Activated naive CD8-positive, alpha-beta T cell treated with anti-CD3 and anti-CD28 coated beads for 36 hours (primary cell): Measurements from ENCODE around the gene WWOX. TPM values are rescaled to one million over a fixed set of nuclear protein-coding genes. Genes with fewer than 3 reads are reported as not detected.

Experiments
- DNase-seq: peaks from one replicate; pipeline ENCODE4 v3.0.0; 2021
- H3K27ac Mint-ChIP-seq: one replicate; pipeline ENCODE4 v1.8.0; 2022; ENCODE audit warnings: mild to moderate bottlenecking, moderate library complexity, mixed read lengths
- H3K27me3 Mint-ChIP-seq: one replicate; pipeline ENCODE4 v1.8.0; 2022; ENCODE audit warnings: mild to moderate bottlenecking, mixed read lengths
- H3K36me3 Mint-ChIP-seq: one replicate; pipeline ENCODE4 v1.8.0; 2021; ENCODE audit warnings: mild to moderate bottlenecking, mixed read lengths
- H3K4me1 Mint-ChIP-seq: one replicate; pipeline ENCODE4 v1.8.0; 2021; ENCODE audit warnings: mixed read lengths
- H3K4me3 Mint-ChIP-seq: one replicate; pipeline ENCODE4 v1.8.0; 2022; ENCODE audit warnings: mild to moderate bottlenecking, moderate library complexity, mixed read lengths
- H3K9me3 Mint-ChIP-seq: one replicate; pipeline ENCODE4 v1.8.0; 2022; ENCODE audit warnings: mixed read lengths
- total RNA-seq, 2 experiments: library from RNA; stranded (reverse); gene quantifications; one replicate each; pipeline ENCODE4 v1.2.3, GENCODE V29; 2021

Gene WWOX
- total RNA-seq, 2 experiments from 2014 or later, result 20.0 to 23.9 TPM

DNA sequence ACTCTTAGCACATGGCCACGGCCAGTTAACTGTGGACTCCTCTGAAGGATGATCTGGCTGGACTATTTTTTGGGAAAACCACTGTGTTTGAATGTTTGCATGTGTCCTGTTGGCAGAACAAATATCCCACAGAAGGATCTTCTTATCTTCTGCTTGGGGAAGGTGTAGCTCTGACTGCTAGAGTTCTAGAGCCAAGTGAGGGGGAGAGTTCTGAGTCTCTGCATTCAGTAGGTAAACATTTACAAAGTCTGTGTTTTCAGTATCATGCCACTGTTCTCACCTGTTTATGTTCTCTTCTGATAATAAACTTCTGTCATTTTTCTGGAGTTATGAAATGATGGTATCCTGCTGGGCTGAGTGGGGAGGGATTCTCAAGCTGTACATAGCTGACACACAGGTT lies 241.1 kb downstream of the WWOX start:
- Mint-ChIP-seq H3K36me3 (no peaks in the 10 kb centered on the region), H3K27me3 (no peaks in the 10 kb centered on the region), H3K4me1 (no peaks in the 10 kb centered on the region), H3K4me3 (no peak overlapping the region), H3K9me3 (no peaks in the 10 kb centered on the region), H3K27ac (no peak overlapping the region)
- no peak for DNase-seq

DNA sequence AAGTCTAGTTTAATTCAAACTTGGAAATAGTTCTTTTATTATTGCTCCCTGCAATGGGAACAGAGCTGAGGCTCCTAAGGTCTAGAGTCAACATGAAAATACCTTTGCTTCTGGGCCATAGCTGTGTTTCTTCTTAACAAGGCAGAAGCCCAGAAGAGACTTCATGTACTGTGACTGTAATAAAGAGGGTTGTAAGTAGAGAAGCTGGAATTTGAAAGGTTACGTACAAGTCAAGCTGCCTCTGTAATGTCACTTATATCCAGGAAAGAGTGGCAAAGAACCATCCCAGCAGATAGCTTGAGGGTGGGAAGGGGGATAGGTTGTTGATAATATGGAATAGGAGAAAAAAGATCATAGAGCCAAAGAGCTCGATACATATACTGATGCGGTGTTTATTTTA lies 248.6 kb downstream of the WWOX start:
- no peak overlapping the region for H3K27ac Mint-ChIP-seq
- no peaks in the 10 kb centered on the region for H3K36me3 Mint-ChIP-seq
- H3K4me3 Mint-ChIP-seq, result no peak overlapping the region
- no peaks in the 10 kb centered on the region for H3K27me3 Mint-ChIP-seq
- DNase-seq, result no peak
- no peaks in the 10 kb centered on the region for H3K9me3 Mint-ChIP-seq
- no peaks in the 10 kb centered on the region for H3K4me1 Mint-ChIP-seq

DNA sequence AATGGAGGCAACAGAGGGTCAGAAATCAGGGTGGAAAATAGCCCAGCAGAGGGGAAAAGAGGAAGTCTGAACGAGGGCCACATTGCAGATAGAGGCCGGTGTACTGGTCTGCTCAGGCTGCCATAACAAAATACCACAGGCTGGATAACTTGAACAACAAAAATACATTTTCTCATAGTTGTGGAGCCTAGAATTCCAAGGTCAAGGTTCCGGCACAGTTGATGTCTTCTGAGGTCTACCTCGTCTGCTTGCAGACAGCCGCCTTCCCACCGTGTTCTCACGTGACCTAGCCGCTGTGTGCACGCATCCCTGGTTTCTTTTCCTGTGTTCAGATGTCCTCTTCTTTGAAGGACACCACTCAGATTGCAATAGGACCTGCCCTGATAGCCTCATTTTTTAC lies 249.4 kb downstream of the WWOX start:
- no peak for DNase-seq
- no peak overlapping the region for H3K4me3 Mint-ChIP-seq
- no peaks in the 10 kb centered on the region for H3K4me1 Mint-ChIP-seq
- no peaks in the 10 kb centered on the region for H3K27me3 Mint-ChIP-seq
- H3K36me3 Mint-ChIP-seq, result no peaks in the 10 kb centered on the region
- no peaks in the 10 kb centered on the region for H3K9me3 Mint-ChIP-seq
- H3K27ac Mint-ChIP-seq, result no peak overlapping the region

DNA sequence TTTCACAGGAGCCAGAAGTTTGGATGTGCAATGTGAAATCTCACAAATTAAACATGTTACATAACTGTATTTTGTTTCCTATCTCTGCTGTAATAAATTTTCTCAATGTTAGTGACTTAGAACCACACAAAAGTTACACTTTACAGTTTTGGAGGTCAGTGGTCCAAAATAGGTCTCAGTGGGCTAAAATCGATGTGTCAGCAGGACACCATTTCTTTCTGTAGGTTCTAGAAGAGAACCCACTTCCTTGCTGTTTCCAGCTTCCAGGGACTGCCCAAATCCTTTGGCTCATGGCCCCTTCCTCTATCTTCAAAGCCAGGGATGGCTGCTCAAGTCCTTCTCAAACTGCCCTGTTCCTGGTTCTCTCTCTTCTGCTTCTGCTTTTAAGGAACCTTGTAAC lies 252.7 kb downstream of the WWOX start:
- no peak for DNase-seq
- no peak overlapping the region for H3K4me3 Mint-ChIP-seq
- no peaks in the 10 kb centered on the region for H3K27me3 Mint-ChIP-seq
- no peaks in the 10 kb centered on the region for H3K9me3 Mint-ChIP-seq
- H3K4me1 Mint-ChIP-seq, result no peaks in the 10 kb centered on the region
- peaks cover 8% of the 10 kb centered on the region for H3K36me3 Mint-ChIP-seq
- H3K27ac Mint-ChIP-seq, result no peak overlapping the region

DNA sequence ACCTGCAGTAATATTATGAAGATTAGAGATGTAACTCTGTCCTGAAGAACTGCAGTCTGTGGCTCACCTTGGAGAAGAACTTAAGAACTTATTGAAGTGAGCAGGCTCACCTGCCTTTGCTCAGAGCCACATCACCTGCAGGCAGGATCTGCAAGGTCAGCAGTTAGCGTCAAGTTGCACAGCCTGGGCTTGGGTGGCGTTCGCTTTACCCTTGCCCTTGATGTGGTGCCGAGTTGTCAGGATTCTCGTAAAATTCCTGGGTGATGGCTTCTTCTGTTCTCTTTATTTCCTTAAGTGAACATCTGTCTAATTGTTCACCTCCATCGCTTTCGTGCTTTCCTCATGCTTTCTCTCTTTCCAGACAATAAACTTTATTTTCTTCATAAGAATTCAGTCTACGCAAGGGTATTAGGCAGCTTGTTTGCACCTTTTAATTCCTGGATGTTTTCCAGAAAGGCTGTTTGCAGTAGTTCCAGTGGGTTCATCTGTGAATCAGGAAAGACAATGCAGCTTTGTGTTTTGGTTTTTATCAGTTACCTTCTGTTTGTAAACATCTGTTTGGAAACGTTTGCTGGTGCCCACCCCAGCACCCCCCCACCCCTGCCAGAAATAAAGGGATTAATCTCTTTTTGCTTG lies 254.3 kb downstream of the WWOX start:
- Mint-ChIP-seq H3K4me3 (no peak overlapping the region), H3K9me3 (no peaks in the 10 kb centered on the region)

DNA sequence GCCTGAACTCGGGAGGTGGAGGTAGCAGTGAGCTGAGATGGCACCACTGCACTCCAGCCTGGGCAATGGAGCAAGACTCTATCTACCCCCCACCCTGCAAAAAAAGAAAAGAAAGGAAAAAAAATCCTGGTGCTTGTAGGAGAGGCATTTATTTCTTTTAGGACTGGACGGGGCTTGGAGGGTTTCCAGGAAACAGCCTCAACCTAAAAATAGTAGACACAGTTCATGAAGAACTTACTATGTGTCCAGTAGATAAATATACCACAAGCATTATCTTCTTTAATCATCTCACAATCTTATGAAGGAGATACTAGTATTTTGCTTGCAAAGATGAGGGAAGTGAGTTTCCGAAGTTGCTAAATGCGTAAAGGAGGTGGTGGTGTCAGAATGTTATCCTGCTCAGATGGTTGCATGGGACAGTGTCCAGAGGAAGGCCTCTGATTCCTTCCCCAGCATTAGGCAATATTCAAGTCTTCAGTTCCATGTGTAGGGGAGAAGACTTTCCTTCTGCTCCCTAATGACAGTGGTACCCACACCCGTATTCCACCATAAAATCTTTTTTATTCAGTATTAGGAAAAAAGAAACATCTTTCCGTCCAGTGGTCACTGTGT lies 263.2 kb downstream of the WWOX start:
- Mint-ChIP-seq H3K4me1 (no peaks in the 10 kb centered on the region), H3K4me3 (no peak overlapping the region), H3K36me3 (no peaks in the 10 kb centered on the region), H3K27ac (no peak overlapping the region), H3K27me3 (no peaks in the 10 kb centered on the region), H3K9me3 (no peaks in the 10 kb centered on the region)
- no peak for DNase-seq

More for the DNA sequence above, 254.3 kb downstream of the WWOX start:
- H3K27me3 Mint-ChIP-seq, result no peaks in the 10 kb centered on the region
- no peak for DNase-seq
- H3K36me3 Mint-ChIP-seq, result peaks cover 8% of the 10 kb centered on the region
- H3K27ac Mint-ChIP-seq, result no peak overlapping the region
- H3K4me1 Mint-ChIP-seq, result no peaks in the 10 kb centered on the region

DNA sequence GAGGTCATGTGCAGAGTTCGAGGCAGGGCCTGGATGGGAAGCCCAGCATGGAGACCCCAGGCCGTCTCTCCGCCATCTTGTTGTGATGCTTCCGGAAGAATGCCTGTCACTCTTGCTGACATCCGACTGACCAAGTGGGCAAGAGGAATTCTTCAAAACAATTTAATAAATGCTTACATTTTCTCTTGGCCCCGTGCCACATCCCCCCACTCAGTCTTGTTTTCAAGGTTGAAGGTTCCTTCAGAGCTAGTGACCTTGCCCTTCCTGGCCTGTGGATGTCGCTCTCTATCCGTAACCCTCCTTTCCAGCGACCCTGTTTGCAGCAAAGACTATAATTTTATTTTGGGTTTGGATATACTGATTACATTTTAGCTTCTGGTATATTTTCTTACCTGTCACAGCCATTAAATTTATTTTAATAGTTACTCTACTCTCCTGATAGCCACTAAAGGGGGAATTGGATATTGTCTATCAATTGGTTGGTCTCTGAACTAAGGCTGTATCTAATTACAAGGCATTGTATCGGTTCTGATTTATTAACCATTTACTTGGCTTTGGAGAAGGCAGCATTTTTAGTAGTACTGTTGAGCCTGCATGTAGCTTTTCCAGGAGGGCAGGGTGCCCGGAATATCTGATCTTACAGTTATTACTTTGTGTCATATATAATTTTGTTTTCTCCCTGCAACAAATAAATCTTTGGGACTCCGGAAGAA lies 264.5 kb downstream of the WWOX start:
- no peak for DNase-seq
- Mint-ChIP-seq H3K9me3 (no peaks in the 10 kb centered on the region), H3K4me1 (no peaks in the 10 kb centered on the region), H3K27ac (no peak overlapping the region), H3K27me3 (no peaks in the 10 kb centered on the region), H3K36me3 (no peaks in the 10 kb centered on the region), H3K4me3 (no peak overlapping the region)

DNA sequence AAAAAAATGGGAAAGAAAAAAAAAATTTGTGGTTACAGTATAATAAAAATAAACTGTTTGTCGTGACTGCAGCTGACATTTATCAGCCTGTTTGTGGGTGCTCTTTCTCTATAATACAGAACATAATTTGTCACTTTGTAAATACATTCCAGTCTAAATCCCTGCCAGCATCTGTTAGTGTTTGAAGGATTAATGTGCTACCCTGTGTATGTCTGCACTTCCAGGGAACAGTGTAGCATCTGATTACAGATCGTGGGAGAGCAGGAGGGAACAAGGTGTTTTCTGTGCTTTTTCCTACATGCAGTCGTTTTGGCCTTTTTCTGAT lies 265.1 kb downstream of the WWOX start:
- no peaks in the 10 kb centered on the region for H3K9me3 Mint-ChIP-seq
- no peaks in the 10 kb centered on the region for H3K4me1 Mint-ChIP-seq
- H3K27ac Mint-ChIP-seq, result no peak overlapping the region
- H3K27me3 Mint-ChIP-seq, result no peaks in the 10 kb centered on the region
- DNase-seq, result no peak
- H3K4me3 Mint-ChIP-seq, result no peak overlapping the region
- H3K36me3 Mint-ChIP-seq, result no peaks in the 10 kb centered on the region

DNA sequence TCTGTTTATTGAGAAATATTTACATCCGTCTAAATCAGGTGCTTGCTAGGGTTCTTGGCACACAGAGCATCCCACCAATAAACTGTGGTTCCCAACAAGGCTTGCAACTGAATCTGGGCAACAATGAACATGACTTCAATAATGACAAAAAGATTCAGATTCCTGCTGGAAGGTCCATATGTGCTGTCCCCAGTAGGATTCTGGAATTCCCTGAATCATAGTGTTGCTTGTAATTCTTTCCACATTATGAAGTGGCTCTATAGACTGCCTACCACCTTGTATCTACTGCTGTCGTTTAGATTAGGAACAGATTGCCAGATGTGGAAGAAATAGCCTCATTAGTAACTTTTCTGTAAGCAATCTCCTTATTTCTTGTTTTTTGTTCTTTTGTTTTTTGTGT lies 265.9 kb downstream of the WWOX start:
- Mint-ChIP-seq H3K36me3 (no peaks in the 10 kb centered on the region), H3K4me3 (no peak overlapping the region), H3K27ac (no peak overlapping the region), H3K4me1 (no peaks in the 10 kb centered on the region), H3K9me3 (no peaks in the 10 kb centered on the region), H3K27me3 (no peaks in the 10 kb centered on the region)
- DNase-seq, result no peak

DNA sequence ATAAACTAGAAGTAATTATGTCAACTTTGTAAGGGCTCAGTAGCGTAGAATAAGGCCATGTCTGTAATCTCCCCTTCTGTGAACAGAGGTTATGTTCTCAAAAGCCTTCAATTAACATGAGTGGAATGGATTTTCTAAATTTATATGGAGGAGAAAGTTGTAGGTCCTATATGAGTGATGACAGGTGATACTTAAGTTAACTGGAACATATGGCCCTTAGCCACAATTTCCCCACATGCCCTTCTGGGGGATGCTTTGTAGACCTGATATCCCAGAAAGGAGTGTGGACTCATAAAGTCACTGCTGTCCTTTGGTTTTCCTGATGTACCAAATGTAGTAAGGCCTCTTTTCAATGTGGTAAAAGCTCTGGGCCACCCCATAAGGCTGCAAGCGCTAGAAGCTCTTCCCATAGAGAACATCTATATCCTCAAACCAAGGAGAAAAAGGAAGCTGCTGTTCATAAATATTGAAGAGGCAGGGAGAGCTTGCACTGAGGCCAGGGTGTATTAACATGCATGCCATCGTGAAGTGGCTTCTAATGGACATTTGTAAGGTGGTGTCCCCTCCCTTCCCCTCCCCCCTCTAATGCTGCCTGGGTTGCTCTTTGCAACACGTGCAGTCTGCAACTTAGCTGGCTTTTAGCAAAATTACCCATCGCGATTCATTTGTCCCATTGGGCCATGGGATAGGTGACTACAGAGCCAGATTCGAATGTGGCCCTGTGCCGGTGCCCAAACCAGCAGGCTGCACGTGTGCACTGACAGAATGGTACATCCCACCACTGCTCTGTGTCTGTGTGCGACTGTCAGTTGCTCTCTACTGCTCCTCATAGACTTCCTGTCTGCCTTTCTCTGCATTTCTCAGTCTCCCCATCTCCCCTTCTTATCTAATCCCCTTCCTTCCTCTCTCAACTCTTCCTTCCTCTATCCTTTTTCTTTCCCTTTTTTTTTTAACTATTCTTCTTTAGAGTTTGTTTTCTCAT lies 269.0 kb downstream of the WWOX start:
- Mint-ChIP-seq H3K9me3 (peaks cover 5% of the 10 kb centered on the region), H3K27ac (no peak overlapping the region), H3K4me1 (no peaks in the 10 kb centered on the region), H3K27me3 (no peaks in the 10 kb centered on the region), H3K36me3 (peaks cover 4% of the 10 kb centered on the region), H3K4me3 (no peak overlapping the region)
- DNase-seq, result no peak

DNA sequence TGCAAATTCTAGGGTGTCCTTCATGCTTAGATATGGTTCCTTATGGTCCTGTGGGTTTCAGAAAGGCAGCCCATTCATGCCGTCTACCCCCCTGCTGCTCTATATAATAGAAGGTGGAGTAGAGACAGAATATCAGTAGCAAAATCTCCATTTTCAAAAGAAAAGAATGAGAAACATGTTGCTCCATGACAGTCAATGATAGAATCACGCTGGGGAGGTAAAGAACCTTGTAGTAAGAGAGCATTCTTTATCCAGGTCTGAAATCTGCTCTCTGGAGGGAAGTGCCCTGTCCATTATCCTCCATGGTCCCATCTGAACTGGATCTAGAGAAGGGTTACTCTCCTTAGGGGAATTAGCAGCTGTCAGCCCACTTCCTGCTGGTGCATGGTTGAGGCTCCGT lies 272.8 kb downstream of the WWOX start:
- Mint-ChIP-seq H3K4me1 (no peaks in the 10 kb centered on the region), H3K9me3 (peaks cover 5% of the 10 kb centered on the region)

DNA sequence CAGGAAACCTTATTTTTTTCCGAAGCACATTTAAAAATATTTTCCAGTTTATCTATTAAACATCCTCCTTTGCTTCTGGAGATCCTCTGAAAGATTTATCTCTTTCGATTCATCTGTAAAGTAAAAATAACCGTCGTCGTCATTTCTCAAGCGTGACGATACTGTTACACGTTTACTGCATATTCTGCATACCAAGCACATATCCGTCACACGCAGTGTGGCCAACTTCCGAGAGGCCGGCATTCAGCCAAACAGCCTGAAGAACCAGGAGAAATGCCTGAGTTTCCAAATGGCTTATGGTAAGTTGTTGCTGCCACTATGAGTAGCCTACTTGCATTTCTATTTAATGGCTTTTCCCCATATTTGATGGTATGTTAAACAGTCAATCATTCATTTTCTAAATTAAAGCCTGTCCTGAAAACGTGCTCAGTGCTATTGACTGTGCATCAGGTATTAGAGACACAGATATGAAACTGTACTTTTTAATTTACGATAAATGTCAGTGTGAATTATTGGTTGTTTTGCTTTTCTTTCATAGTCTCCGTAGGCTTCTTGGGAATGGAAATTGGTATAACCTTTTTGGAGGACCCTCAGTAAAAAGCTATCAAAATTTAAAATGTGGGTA lies 275.7 kb downstream of the WWOX start:
- Mint-ChIP-seq H3K4me3 (no peak overlapping the region), H3K9me3 (peaks cover 5% of the 10 kb centered on the region), H3K27ac (no peak overlapping the region), H3K4me1 (no peaks in the 10 kb centered on the region), H3K27me3 (no peaks in the 10 kb centered on the region), H3K36me3 (peaks cover 4% of the 10 kb centered on the region)
- no peak for DNase-seq

More for the DNA sequence above, 272.8 kb downstream of the WWOX start:
- Mint-ChIP-seq H3K27me3 (no peaks in the 10 kb centered on the region), H3K4me3 (no peak overlapping the region), H3K27ac (no peak overlapping the region), H3K36me3 (peaks cover 4% of the 10 kb centered on the region)
- DNase-seq, result no peak

DNA sequence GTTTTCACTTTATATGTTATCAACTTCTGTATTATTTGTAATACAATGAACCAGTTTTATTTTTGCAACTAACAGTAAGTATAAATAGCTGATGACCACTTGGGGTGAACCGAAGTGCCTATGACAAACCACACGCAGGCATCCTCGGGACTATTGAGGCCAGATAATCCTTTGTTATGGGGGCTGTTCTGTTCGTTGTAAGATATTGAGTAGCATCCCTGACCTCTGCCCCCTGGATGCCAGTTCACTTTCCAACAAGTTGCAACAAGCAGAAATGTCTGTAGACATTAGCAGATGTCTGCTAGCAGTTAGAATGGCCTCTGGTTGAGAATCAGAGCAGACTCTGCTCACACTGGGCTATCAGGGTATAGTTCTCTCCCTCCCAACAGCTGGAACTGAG lies 277.0 kb downstream of the WWOX start:
- no peaks in the 10 kb centered on the region for H3K27me3 Mint-ChIP-seq
- H3K27ac Mint-ChIP-seq, result no peak overlapping the region
- H3K4me3 Mint-ChIP-seq, result no peak overlapping the region
- H3K36me3 Mint-ChIP-seq, result peaks cover 1% of the 10 kb centered on the region
- H3K9me3 Mint-ChIP-seq, result no peaks in the 10 kb centered on the region
- H3K4me1 Mint-ChIP-seq, result no peaks in the 10 kb centered on the region
- DNase-seq, result no peak

DNA sequence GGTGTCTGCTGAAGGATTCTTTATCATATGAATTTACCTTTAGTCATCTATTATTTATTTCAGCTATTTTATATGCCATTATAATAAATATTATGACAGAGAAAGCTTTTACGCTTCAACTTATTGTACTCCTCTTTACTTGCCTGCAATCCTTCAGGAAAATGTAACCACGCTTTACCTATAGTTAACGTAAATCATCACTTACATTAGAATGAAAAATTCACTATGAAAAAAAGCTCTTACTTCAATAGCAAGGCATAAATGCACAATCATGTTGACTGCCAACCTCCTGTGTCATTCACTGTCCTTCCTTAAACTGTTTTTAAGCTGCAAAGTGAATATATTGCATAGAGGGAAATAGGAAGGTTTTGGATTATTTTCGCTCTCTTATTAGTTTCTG lies 277.9 kb downstream of the WWOX start:
- DNase-seq, result no peak
- Mint-ChIP-seq H3K4me3 (no peak overlapping the region), H3K4me1 (no peaks in the 10 kb centered on the region), H3K27me3 (no peaks in the 10 kb centered on the region), H3K27ac (no peak overlapping the region), H3K9me3 (no peaks in the 10 kb centered on the region), H3K36me3 (peaks cover 1% of the 10 kb centered on the region)

DNA sequence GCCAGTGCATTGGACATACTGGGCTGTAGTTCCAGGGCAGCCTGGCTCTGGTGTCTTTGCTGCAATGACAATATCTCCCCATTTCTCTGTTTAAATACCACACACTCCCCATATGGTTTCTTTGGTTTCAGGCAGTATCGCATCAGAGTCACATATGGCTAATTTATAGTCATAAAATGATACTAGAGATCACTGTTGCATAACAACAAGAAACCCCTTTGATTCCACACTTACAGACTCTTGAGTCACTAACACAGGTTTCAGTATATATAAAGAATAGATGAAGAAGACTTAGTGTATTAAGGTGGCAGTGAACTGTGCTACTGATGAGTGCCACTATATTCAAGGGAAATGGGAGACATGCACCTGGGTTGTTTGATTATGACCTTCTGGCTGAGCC lies 281.6 kb downstream of the WWOX start:
- peaks cover 1% of the 10 kb centered on the region for H3K36me3 Mint-ChIP-seq
- H3K4me1 Mint-ChIP-seq, result no peaks in the 10 kb centered on the region
- DNase-seq, result no peak
- no peaks in the 10 kb centered on the region for H3K27me3 Mint-ChIP-seq
- H3K27ac Mint-ChIP-seq, result no peak overlapping the region
- no peaks in the 10 kb centered on the region for H3K9me3 Mint-ChIP-seq
- H3K4me3 Mint-ChIP-seq, result no peak overlapping the region
